K562 (cell line): ENCODE data around the gene SKIDA1. TPM values are rescaled to one million over a fixed set of nuclear protein-coding genes. Genes with fewer than 3 reads are reported as not detected.

Source experiments
- ARID4B ChIP-seq: sonication (generic); formaldehyde crosslinking; IDR thresholded peaks from 2 replicates; pipeline ENCODE4 v1.8.0; 2022; ENCODE audit warnings: mild to moderate bottlenecking, missing genetic modification reagents
- BCL6 ChIP-seq: fragments of 250-450 bp; sonication (Bioruptor Pico); IDR thresholded peaks from 2 replicates; pipeline ENCODE4 v1.4.0; 2020
- CREBBP ChIP-seq: IDR thresholded peaks from one replicate; pipeline ENCODE4 v1.6.1; 2012; ENCODE audit warnings: low read depth, mild to moderate bottlenecking, control low read depth, inconsistent platforms, low read length
- CXXC5 ChIP-seq: fragments of 250-450 bp; sonication (Bioruptor Pico); IDR thresholded peaks from 2 replicates; pipeline ENCODE4 v1.8.0; 2022; ENCODE audit warnings: inconsistent platforms, mild to moderate bottlenecking, moderate library complexity
- E2F1 ChIP-seq: sonication (generic); formaldehyde crosslinking; IDR thresholded peaks from 2 replicates; pipeline ENCODE4 v1.8.1; 2023; ENCODE audit warnings: mild to moderate bottlenecking, missing genetic modification reagents, moderate library complexity
- HMBOX1 ChIP-seq: sonication (generic); IDR thresholded peaks from 2 replicates; pipeline ENCODE4 v1.6.1; 2016
- HNRNPLL ChIP-seq: fragments of 200-400 bp; formaldehyde crosslinking; IDR thresholded peaks from 2 replicates; pipeline ENCODE4 v1.6.1; 2017; ENCODE audit warnings: low read length, low read depth, mild to moderate bottlenecking; ENCODE audit not compliant: poor library complexity, severe bottlenecking
- IRF9 ChIP-seq: fragments of 450-650 bp; IDR thresholded peaks from 2 replicates; pipeline ENCODE4 v1.6.1; 2016; ENCODE audit warnings: missing biosample characterization, missing genetic modification characterization
- MAFF ChIP-seq: IDR thresholded peaks from 2 replicates; pipeline ENCODE4 v1.6.1; 2012; ENCODE audit warnings: low read length, improper control_type of control experiment
- MAFK ChIP-seq: IDR thresholded peaks from 2 replicates; pipeline ENCODE4 v1.6.1; 2011; ENCODE audit warnings: low read length, improper control_type of control experiment
- MCM2 ChIP-seq: fragments of 450-650 bp; IDR thresholded peaks from 2 replicates; pipeline ENCODE4 v1.6.1; 2017; ENCODE audit warnings: low read depth, mild to moderate bottlenecking
- RBBP5 ChIP-seq: fragments of 200-600 bp; sonication (generic); IDR thresholded peaks from 2 replicates; pipeline ENCODE4 v1.6.1; 2012; ENCODE audit warnings: borderline replicate concordance, mild to moderate bottlenecking, low read length, control low read depth, inconsistent platforms; ENCODE audit not compliant: insufficient read depth, poor library complexity, severe bottlenecking
- RBM39 ChIP-seq: fragments of 200-400 bp; formaldehyde crosslinking; optimal IDR thresholded peaks from 2 replicates; pipeline ENCODE3; 2018; ENCODE audit warnings: low read depth, low read length
- SPI1 ChIP-seq: IDR thresholded peaks from 2 replicates; pipeline ENCODE4 v1.6.1; 2011; ENCODE audit warnings: low read depth, low read length, control low read depth, borderline replicate concordance
- WHSC1 ChIP-seq: IDR thresholded peaks from one replicate; pipeline ENCODE4 v1.6.1; 2012; ENCODE audit warnings: low read length, control low read depth, inconsistent platforms
- ZKSCAN1 ChIP-seq: fragments of 150-350 bp; IDR thresholded peaks from 2 replicates; pipeline ENCODE4 v1.6.1; 2016; ENCODE audit warnings: low read depth, low read length
- ZNF280B ChIP-seq: fragments of 250-450 bp; sonication (Bioruptor Pico); IDR thresholded peaks from 2 replicates; pipeline ENCODE4 v1.5.1; 2021; ENCODE audit warnings: mild to moderate bottlenecking
- ZNF584 ChIP-seq: fragments of 200-800 bp; sonication (Bioruptor generic); IDR thresholded peaks from 2 replicates; pipeline ENCODE4 v1.6.1; 2016; ENCODE audit warnings: low read depth, mild to moderate bottlenecking, missing genetic modification characterization, missing compliant biosample characterization
- polyA plus RNA-seq, 8 experiments: library from polyadenylated mRNA; depleted of rRNA in 4 of 8; stranded (reverse) in 5 of 8; unstranded in 3 of 8; fragments of >200 nt; fragmentation: Nextera tagmentation in 2 of 8; fragmentation: Illumina TruSeq in 1 of 8; extraction: Ambion mirVana in 2 of 8; extraction: Trizol in 1 of 8; gene quantifications; 2 replicates each; pipeline versions ENCODE4 v1.2.1 to v1.2.3, GENCODE V29; 2011 to 2014; ENCODE audit warnings: inconsistent platforms in 1 of 8, missing spikeins in 1 of 8
- total RNA-seq, 7 experiments: library from RNA; depleted of rRNA in 6 of 7; stranded (reverse); fragments of >200 nt in 6 of 7; fragmentation: Illumina TruSeq in 2 of 7; extraction: Trizol in 2 of 7; gene quantifications; 2 replicates each; pipeline versions ENCODE4 v1.2.1 to v1.2.3, GENCODE V29; 2011 to 2021; ENCODE audit warnings: low replicate concordance in 1 of 7

The SKIDA1 gene
- total and polyA plus RNA-seq, 9 of the 15 experiments (the other 6 are each of a cell fraction or from before 2014, with no cell fraction given) = 0.05 to 1.1 (median 0.42) TPM

GRCh38 chr10:21525367-21526187 is at the start of gene SKIDA1 (continued):
- TF ChIP-seq IRF9 (tag) (no peak), MAFK (peak; percentile 33), ZNF280B (CRISPR knock-in tag) (no peak), ZNF584 (CRISPR knock-in tag) (no peak), CXXC5 (peak; percentile 87), MCM2 (no peak), ARID4B (CRISPR knock-in tag) (peak; percentile 39; the same call in 1 of the 2 replicates), ZKSCAN1 (0 out of 2 replicates have a peak, but pooled peaks have one; percentile 14), CREBBP (no peak), RBBP5 (peak; percentile 91), HMBOX1 (peak; percentile 80), BCL6 (CRISPR knock-in tag) (no peak), MAFF (no peak; the same call in 1 of the 2 replicates), HNRNPLL (peak; percentile 50), SPI1 (peak; percentile 54; the same call in 1 of the 2 replicates), E2F1 (CRISPR knock-in tag) (no peak), RBM39 (no peak), WHSC1 (no peak)
